HL-60 (cell line): ENCODE measurements around the gene WDR3.

ENCODE experiments used
- CTCF ChIP-seq: IDR thresholded peaks from one replicate; pipeline ENCODE4 v1.5.1; 2011; ENCODE audit warnings: low read length, control low read depth, inconsistent platforms; ENCODE audit not compliant: insufficient read depth
- GABPA ChIP-seq: IDR thresholded peaks from 2 replicates; pipeline ENCODE4 v1.6.1; 2012; ENCODE audit warnings: low read depth
- POLR2AphosphoS5 ChIP-seq: IDR thresholded peaks from 2 replicates; pipeline ENCODE4 v1.6.1; 2012; ENCODE audit warnings: low read depth
- SPI1 ChIP-seq: IDR thresholded peaks from 2 replicates; pipeline ENCODE4 v1.6.1; 2012; ENCODE audit warnings: low read depth, mild to moderate bottlenecking, borderline replicate concordance

DNA sequence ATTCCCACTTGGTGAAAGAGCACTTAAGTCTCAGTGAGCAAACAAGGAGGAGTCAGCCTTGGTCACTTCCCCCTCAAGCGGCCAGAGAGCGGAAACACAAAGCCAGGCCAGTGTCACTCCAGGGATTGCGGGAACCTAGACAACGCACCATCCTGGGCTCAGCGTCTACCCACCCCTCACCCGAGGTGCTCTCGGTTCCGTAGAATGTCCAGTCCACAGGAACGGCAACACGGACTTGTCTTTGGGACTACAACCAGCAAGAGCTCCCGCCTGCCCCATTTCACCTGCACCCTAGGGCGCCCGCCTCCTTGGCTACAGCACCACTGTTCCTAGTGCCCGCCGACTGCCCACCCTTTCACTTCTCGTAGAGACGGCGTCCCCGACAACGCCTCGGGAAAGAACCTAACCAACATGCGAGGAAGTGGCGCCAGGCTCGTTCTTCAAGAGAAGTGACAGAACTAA lies 627 bp upstream of the WDR3 start:
- TF ChIP-seq CTCF (no peak), POLR2AphosphoS5 (no peak), SPI1 (peak; percentile 65; the same call in 1 of the 2 replicates), GABPA (no peak)
